ENCODE results near the gene WNT1. TPM values are rescaled to one million over a fixed set of nuclear protein-coding genes. Genes with fewer than 3 reads are reported as not detected.

The WNT1 gene
- total RNA-seq, 1 donor from 2014 or later: not detected

- ATAC-seq (no peak), DNase-seq (ENCODE audit: low spot score) (no peak)
Observed at GRCh38 chr12:49026101-49026500, 48.0 kb downstream of the WNT1 start.

- DNase-seq (ENCODE audit: low spot score) (peak; percentile 46), ATAC-seq (peak; percentile 10)
Observed at GRCh38 chr12:49026678-49027480, 48.8 kb downstream of the WNT1 start.

GRCh38 chr12:49027846-49028555 is 49.9 kb downstream of the WNT1 start:
- DNase-seq (ENCODE audit: low spot score) (peak; percentile 48), ATAC-seq (no peak)

- DNase-seq (ENCODE audit: low spot score) (no peak), ATAC-seq (no peak)
Observed at GRCh38 chr12:49028666-49029275, 50.6 kb downstream of the WNT1 start.

GRCh38 chr12:49030119-49030518 is 52.0 kb downstream of the WNT1 start:
- DNase-seq (ENCODE audit: low spot score): no peak
- no peak for ATAC-seq

GRCh38 chr12:49030714-49031572 is 52.8 kb downstream of the WNT1 start:
- ATAC-seq (no peak), DNase-seq (ENCODE audit: low spot score) (peak; percentile 43)

- ATAC-seq (peak; percentile 8), DNase-seq (ENCODE audit: low spot score) (no peak)
Observed at GRCh38 chr12:49031573-49032161, 53.5 kb downstream of the WNT1 start.

Other genes starting within 250 kb of the WNT1 start
- 21.3 TPM for gene ADCY6, start 189.2 kb upstream of the WNT1 start, total RNA-seq
- gene CACNB3, start 159.8 kb upstream of the WNT1 start, total RNA-seq: 2.6 TPM
- gene DDX23, start 126.2 kb upstream of the WNT1 start, total RNA-seq: 33.3 TPM
- 32.0 TPM for gene RND1, start 112.5 kb upstream of the WNT1 start, total RNA-seq
- gene FKBP11, start 52.8 kb upstream of the WNT1 start, total RNA-seq: 45.0 TPM
- gene ARF3, start 20.8 kb upstream of the WNT1 start, total RNA-seq: 47.4 TPM
- not detected for gene WNT10B, start 6.6 kb upstream of the WNT1 start, total RNA-seq
- gene DDN, start 21.1 kb downstream of the WNT1 start, total RNA-seq: not detected
- 27.7 TPM for gene PRKAG1, start 40.5 kb downstream of the WNT1 start, total RNA-seq
- gene KMT2D, start 82.5 kb downstream of the WNT1 start, total RNA-seq: 44.8 TPM
- 0.18 TPM for gene RHEBL1, start 91.7 kb downstream of the WNT1 start, total RNA-seq
- not detected for gene DHH, start 116.5 kb downstream of the WNT1 start, total RNA-seq
- gene LMBR1L, start 132.5 kb downstream of the WNT1 start, total RNA-seq: 17.7 TPM
- 144 TPM for gene TUBA1B, start 153.1 kb downstream of the WNT1 start, total RNA-seq
- 4.8 TPM for gene TUBA1A, start 210.8 kb downstream of the WNT1 start, total RNA-seq